Activated T-helper 17 cell treated with anti-CD3 and anti-CD28 coated beads, Interleukin-2, amount 50 U/mL, for 72 hours (primary cell): ENCODE results near the gene EHD1. TPM values are rescaled to one million over a fixed set of nuclear protein-coding genes. Genes with fewer than 3 reads are reported as not detected.

Experiments
- ATAC-seq: fragments of 150-1000 bp; cut with Tn5 transposase; replicated peaks from 2 replicates; pipeline ENCODE4 v1.10.0; 2021; ENCODE audit warnings: mild to moderate bottlenecking, moderate library complexity
- H3K27ac Mint-ChIP-seq: one replicate; pipeline ENCODE4 v1.8.0; 2022; ENCODE audit warnings: mixed read lengths
- H3K27me3 Mint-ChIP-seq: one replicate; pipeline ENCODE4 v1.8.0; 2022; ENCODE audit warnings: mixed read lengths
- H3K36me3 Mint-ChIP-seq: one replicate; pipeline ENCODE4 v1.8.0; 2022; ENCODE audit warnings: low read depth, mild to moderate bottlenecking, mixed read lengths
- H3K4me1 Mint-ChIP-seq: one replicate; pipeline ENCODE4 v1.8.0; 2022; ENCODE audit warnings: mixed read lengths
- H3K4me3 Mint-ChIP-seq: one replicate; pipeline ENCODE4 v1.8.0; 2022; ENCODE audit warnings: mild to moderate bottlenecking, mixed read lengths
- H3K9me3 Mint-ChIP-seq: one replicate; pipeline ENCODE4 v1.8.0; 2022; ENCODE audit warnings: mixed read lengths
- total RNA-seq, 2 donors: library from RNA; stranded (reverse); gene quantifications; one replicate each; pipeline ENCODE4 v1.2.3, GENCODE V29; 2022

Gene EHD1
- total RNA-seq, result 100 to 1,000 TPM in 1 of 2 donors, 10 to 100 TPM in 1; 96.5 to 107 TPM

- no peaks in the 10 kb centered on the region for H3K9me3 Mint-ChIP-seq
- ATAC-seq, result peak; percentile 75
- peaks cover 45% of the 10 kb centered on the region for H3K36me3 Mint-ChIP-seq
- peaks cover 44% of the 10 kb centered on the region for H3K4me1 Mint-ChIP-seq
- no peaks in the 10 kb centered on the region for H3K27me3 Mint-ChIP-seq
- peak within 1 kb of the TSS; percentile 99 for H3K4me3 Mint-ChIP-seq
- peak within 1 kb of the TSS; percentile 89 for H3K27ac Mint-ChIP-seq
Observed at GRCh38 chr11:64878494-64879243, at the start of gene EHD1. Gene EHD1 (minus strand): TSS chr11:64878621. CDS start chr11:64878464, 157 bp downstream.

- Mint-ChIP-seq H3K27ac (no peak overlapping the region), H3K9me3 (no peaks in the 10 kb centered on the region), H3K36me3 (peaks cover 42% of the 10 kb centered on the region), H3K4me3 (peak overlapping the region; percentile 6), H3K4me1 (no peaks in the 10 kb centered on the region), H3K27me3 (no peaks in the 10 kb centered on the region)
- ATAC-seq, result no peak
Observed at GRCh38 chr11:64926689-64927088, 48.3 kb upstream of the EHD1 start.

- Mint-ChIP-seq H3K4me1 (no peaks in the 10 kb centered on the region), H3K27me3 (no peaks in the 10 kb centered on the region), H3K9me3 (no peaks in the 10 kb centered on the region), H3K4me3 (peak overlapping the region; percentile 90), H3K27ac (peak overlapping the region; percentile 78), H3K36me3 (peaks cover 33% of the 10 kb centered on the region)
- ATAC-seq, result no peak
Observed at GRCh38 chr11:64925536-64926436, 47.4 kb upstream of the EHD1 start.

GRCh38 chr11:64924910-64925284 lies 46.5 kb upstream of the EHD1 start:
- H3K27ac Mint-ChIP-seq, result peak overlapping the region; percentile 78
- ATAC-seq, result peak; percentile 25
- no peaks in the 10 kb centered on the region for H3K27me3 Mint-ChIP-seq
- H3K9me3 Mint-ChIP-seq, result no peaks in the 10 kb centered on the region
- H3K36me3 Mint-ChIP-seq, result peaks cover 24% of the 10 kb centered on the region
- no peaks in the 10 kb centered on the region for H3K4me1 Mint-ChIP-seq
- peak overlapping the region; percentile 90 for H3K4me3 Mint-ChIP-seq

- no peaks in the 10 kb centered on the region for H3K27me3 Mint-ChIP-seq
- ATAC-seq, result peak; percentile 94
- H3K27ac Mint-ChIP-seq, result peak within 1 kb of the TSS; percentile 95
- H3K36me3 Mint-ChIP-seq, result peaks cover 18% of the 10 kb centered on the region
- H3K9me3 Mint-ChIP-seq, result no peaks in the 10 kb centered on the region
- no peaks in the 10 kb centered on the region for H3K4me1 Mint-ChIP-seq
- peak within 1 kb of the TSS; percentile 90 for H3K4me3 Mint-ChIP-seq
Observed at GRCh38 chr11:64923944-64924909, 45.8 kb upstream of the EHD1 start, which contains the start of gene PPP2R5B. Gene PPP2R5B (plus strand): TSS chr11:64924689. CDS start chr11:64925735, 1,046 bp downstream.

- H3K4me3 Mint-ChIP-seq, result no peak overlapping the region
- H3K36me3 Mint-ChIP-seq, result peaks cover 14% of the 10 kb centered on the region
- ATAC-seq, result no peak
- H3K27ac Mint-ChIP-seq, result peak overlapping the region; percentile 66
- H3K4me1 Mint-ChIP-seq, result no peaks in the 10 kb centered on the region
- no peaks in the 10 kb centered on the region for H3K9me3 Mint-ChIP-seq
- H3K27me3 Mint-ChIP-seq, result no peaks in the 10 kb centered on the region
Observed at GRCh38 chr11:64923151-64923661, 44.8 kb upstream of the EHD1 start.

GRCh38 chr11:64921384-64921783 lies 43.0 kb upstream of the EHD1 start:
- no peaks in the 10 kb centered on the region for H3K36me3 Mint-ChIP-seq
- peaks cover 9% of the 10 kb centered on the region for H3K4me1 Mint-ChIP-seq
- no peak for ATAC-seq
- no peaks in the 10 kb centered on the region for H3K9me3 Mint-ChIP-seq
- H3K27ac Mint-ChIP-seq, result no peak overlapping the region
- H3K4me3 Mint-ChIP-seq, result no peak overlapping the region
- H3K27me3 Mint-ChIP-seq, result no peaks in the 10 kb centered on the region

GRCh38 chr11:64920124-64920523 lies 41.7 kb upstream of the EHD1 start:
- H3K9me3 Mint-ChIP-seq, result no peaks in the 10 kb centered on the region
- ATAC-seq, result no peak
- H3K4me1 Mint-ChIP-seq, result peaks cover 16% of the 10 kb centered on the region
- no peak overlapping the region for H3K27ac Mint-ChIP-seq
- H3K27me3 Mint-ChIP-seq, result no peaks in the 10 kb centered on the region
- H3K4me3 Mint-ChIP-seq, result no peak overlapping the region
- no peaks in the 10 kb centered on the region for H3K36me3 Mint-ChIP-seq

GRCh38 chr11:64919627-64920026 lies 41.2 kb upstream of the EHD1 start:
- H3K36me3 Mint-ChIP-seq, result no peaks in the 10 kb centered on the region
- H3K9me3 Mint-ChIP-seq, result no peaks in the 10 kb centered on the region
- H3K4me1 Mint-ChIP-seq, result peaks cover 16% of the 10 kb centered on the region
- no peaks in the 10 kb centered on the region for H3K27me3 Mint-ChIP-seq
- no peak overlapping the region for H3K27ac Mint-ChIP-seq
- no peak for ATAC-seq
- no peak overlapping the region for H3K4me3 Mint-ChIP-seq

- Mint-ChIP-seq H3K27ac (peak overlapping the region; percentile 97), H3K27me3 (no peaks in the 10 kb centered on the region), H3K4me1 (peaks cover 16% of the 10 kb centered on the region), H3K36me3 (no peaks in the 10 kb centered on the region), H3K4me3 (peak overlapping the region; percentile 95), H3K9me3 (no peaks in the 10 kb centered on the region)
- no peak for ATAC-seq
Observed at GRCh38 chr11:64918017-64918416, 39.6 kb upstream of the EHD1 start.

- H3K27me3 Mint-ChIP-seq, result no peaks in the 10 kb centered on the region
- H3K4me1 Mint-ChIP-seq, result peaks cover 16% of the 10 kb centered on the region
- ATAC-seq, result no peak
- peak overlapping the region; percentile 95 for H3K4me3 Mint-ChIP-seq
- H3K9me3 Mint-ChIP-seq, result no peaks in the 10 kb centered on the region
- peaks cover 4% of the 10 kb centered on the region for H3K36me3 Mint-ChIP-seq
- peak overlapping the region; percentile 97 for H3K27ac Mint-ChIP-seq
Observed at GRCh38 chr11:64917663-64917995, 39.2 kb upstream of the EHD1 start.

GRCh38 chr11:64916775-64917662 lies 38.6 kb upstream of the EHD1 start, which contains the start of gene ATG2A:
Gene ATG2A (minus strand): TSS chr11:64917209. CDS start chr11:64917135, 74 bp downstream.
- Mint-ChIP-seq H3K9me3 (no peaks in the 10 kb centered on the region), H3K4me3 (peak within 1 kb of the TSS; percentile 95), H3K4me1 (peaks cover 16% of the 10 kb centered on the region), H3K27ac (peak within 1 kb of the TSS; percentile 97), H3K27me3 (no peaks in the 10 kb centered on the region), H3K36me3 (peaks cover 10% of the 10 kb centered on the region)
- ATAC-seq, result peak; percentile 97
